GM11168 (cell line): ENCODE measurements around the gene MTRR.
"Not testable (repeated sequence)": the region's sequence is repeated elsewhere in the genome, so short reads cannot be mapped to it uniquely, and the experiment has no call there.

Experiments
- in situ Hi-C: fragments of 300-500 bp; cut with MboI; formaldehyde crosslinking; loops from one replicate; pipeline ENCODE4 v1.12.0; 2022; ENCODE audit warnings: low sequenced_read_pairs; ENCODE audit not compliant: unreplicated experiment

Gene MTRR

DNA sequence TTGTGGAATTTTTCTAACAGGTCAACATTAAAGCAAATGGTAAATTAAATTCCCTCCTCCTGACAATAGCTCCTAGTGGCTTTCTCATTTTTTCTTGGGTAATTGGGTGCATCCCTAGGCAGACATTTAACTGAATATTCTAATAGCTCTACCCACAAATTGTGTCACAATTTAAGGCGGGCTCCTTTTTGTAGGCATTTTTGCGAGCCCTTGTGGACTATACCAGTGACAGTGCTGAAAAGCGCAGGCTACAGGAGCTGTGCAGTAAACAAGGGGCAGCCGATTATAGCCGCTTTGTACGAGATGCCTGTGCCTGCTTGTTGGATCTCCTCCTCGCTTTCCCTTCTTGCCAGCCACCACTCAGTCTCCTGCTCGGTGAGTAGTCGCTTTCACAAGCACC lies 20.0 kb downstream of the MTRR start:
- in situ Hi-C loops, result no loop called here

DNA sequence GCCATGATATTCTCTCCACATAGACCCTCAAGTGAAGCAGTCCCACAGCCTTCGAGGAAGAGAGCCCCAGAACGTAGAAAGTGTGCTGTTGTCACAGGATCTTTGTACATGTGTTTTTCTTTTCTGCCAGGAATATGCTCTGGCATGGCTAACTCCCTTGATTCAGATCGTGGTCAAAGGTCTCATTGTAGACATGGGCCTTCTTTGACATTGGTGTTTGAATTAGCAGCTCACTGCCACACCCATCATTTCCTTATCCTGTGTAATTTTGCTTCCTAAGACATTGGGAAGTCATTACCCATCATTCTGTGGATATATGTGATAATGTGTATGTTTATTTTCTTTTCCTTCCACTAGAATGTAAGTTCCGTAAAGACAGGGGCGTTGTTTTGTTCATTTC lies 25.5 kb downstream of the MTRR start:
- in situ Hi-C loops, result no loop called here

DNA sequence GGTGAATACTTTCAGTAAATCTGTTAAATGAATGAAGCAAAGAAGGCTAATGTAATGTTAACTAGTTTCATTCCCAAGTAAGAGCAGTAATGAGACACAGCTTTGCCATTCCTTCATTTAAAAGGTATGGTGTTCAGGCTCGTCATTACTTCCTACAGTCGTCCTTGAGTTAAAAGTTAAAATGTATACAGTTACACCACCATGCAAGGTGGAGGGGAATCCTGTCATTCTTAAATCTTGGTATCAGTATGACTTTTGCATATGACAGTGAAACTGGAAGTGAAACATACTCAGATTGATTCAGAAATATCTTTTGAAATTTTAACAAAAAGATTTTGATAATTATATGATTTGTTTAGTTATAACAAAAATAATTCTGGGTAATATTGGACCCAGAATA lies 25.9 kb downstream of the MTRR start:
- in situ Hi-C loops, result no loop called here

DNA sequence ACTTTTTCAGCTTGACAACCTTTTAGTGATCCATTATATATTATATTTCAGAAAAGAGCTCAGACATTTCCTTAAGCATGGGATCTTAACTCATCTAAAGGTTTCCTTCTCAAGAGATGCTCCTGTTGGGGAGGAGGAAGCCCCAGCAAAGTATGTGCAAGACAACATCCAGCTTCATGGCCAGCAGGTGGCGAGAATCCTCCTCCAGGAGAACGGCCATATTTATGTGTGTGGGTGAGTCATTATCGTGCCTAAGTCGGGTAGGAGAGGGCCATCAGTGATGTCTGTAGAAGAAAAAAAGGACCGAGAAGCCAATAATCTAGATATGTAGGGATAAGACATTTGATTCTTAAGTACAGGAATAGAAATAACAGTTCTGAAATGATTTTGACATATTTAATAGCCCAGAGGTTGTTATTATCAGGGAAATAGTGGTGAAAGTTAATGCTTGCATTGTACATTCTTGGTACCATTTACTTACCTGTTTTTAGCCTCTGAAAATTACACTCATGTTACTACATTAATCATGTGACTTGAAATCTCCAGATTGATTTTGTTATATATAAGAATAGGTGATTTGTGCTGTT lies 28.2 kb downstream of the MTRR start:
- in situ Hi-C loops, result no loop called here

DNA sequence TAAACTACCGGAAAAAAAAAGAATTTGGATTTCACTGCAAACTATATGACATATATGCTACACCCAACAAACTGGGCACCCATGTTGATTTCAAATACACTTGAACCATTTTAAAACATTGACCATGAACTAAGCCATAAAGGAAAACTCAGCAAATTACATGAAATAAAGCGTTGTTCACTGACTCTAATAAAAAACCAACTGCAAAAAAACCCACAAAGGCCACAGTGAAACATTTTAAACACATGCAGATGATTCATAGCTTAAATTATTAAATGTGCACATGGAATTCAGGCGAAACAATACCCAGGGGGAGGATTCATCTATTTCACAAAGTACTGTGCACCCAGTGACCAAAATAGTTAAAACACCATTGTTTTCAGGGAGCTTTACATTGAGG lies 33.3 kb downstream of the MTRR start:
- in situ Hi-C loops, result no loop called here

DNA sequence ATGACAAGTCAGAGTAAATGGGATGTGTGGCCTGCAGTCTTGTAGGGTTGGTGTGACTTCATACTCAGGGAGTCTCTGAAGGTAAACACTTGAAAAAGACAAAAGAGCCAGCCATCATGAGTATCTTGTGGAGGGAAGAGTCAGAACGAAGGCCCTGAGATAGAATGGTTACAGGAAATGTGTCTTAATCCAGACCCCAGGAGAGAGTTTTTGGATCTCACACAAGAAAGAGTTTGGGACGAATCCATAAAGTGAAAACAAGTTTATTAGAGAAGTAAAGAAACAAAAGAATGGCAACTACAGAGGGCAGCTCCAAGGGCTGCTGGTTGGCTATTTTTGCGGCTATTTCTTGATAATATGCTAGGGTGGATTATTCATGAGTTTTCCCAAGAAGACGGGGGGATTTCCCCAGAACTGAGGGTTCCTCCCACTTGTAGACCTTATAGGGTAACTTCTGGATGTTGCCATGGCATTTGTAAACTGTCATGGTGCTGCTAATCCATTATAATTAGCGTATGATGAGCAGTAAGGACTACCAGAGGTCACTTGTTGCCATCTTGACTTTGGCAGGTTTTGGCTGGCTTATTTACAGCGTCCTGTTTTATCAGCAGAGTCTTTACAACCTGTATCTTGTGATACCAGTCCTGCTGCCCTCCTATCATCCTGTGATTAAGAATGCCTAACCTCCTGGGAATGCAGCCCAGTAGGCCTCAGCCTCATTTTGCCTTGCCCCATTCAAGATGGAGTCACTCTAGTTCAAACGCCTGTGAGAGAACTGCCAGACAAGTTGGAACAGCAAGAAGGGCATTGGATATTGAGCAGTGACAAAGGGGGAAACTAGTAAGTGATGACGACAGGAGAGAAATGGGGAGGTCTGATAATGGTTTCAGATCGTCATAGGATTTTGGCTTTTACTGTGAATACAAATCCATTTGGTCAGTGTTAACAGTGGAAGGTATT lies 34.0 kb downstream of the MTRR start:
- in situ Hi-C loops, result no loop called here

DNA sequence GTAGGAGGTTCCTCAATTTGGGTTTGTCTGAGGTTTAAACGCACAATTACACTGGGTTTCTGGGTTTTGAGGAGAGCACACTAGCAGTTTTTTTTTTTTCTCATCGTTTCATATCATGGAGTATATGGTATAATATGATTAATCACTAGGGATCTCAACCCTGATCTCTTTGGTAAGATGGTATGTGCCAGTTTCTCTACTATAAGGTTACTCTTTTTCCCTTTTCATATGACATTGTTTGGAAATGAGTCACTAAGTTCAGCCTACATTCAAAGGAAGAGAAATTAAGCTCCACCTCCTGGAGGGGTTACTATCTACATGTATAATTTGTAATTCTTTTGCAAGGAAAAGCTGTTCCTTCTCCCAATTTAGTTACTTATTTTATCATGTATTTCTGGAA lies 35.2 kb downstream of the MTRR start:
- in situ Hi-C loops, result no loop called here

DNA sequence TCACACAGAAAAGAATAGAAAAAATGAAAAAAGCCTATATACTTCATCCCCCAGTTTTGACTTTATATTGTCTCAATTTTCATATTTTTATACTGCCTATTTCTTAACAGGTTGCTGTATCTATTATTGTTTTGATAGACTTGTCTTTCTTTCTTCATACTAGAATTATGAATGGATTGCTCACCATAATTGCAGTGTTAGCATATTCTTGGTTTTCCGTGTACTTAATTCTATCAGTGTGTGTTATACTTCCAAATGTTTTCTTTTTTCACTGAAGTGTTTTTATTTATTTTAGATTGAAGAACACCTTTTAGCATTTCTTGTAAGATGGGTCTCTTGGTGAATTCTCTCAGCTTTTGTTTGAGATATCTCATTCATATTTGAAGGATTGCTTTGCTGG lies 38.7 kb downstream of the MTRR start:
- in situ Hi-C loops, result no loop called here

DNA sequence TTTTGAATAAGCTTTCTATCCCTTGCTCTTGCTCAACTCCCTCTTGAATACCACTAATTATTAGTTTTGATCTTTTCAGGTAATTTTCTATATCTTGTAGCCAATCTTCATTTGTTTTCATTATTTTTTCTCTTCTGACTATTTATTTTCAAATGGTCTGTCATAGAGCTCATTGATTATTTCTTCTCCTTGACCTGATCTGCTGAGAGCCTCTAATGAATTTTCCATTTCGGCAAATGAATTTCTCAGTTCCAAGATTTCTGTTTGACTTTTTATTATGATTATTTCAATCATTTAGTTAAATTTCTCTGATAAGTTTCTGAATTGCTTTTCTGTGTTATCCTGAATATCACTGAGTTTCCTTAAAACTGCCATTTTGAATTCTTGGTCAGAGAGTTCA lies 39.4 kb downstream of the MTRR start:
- in situ Hi-C loops, result no loop called here

DNA sequence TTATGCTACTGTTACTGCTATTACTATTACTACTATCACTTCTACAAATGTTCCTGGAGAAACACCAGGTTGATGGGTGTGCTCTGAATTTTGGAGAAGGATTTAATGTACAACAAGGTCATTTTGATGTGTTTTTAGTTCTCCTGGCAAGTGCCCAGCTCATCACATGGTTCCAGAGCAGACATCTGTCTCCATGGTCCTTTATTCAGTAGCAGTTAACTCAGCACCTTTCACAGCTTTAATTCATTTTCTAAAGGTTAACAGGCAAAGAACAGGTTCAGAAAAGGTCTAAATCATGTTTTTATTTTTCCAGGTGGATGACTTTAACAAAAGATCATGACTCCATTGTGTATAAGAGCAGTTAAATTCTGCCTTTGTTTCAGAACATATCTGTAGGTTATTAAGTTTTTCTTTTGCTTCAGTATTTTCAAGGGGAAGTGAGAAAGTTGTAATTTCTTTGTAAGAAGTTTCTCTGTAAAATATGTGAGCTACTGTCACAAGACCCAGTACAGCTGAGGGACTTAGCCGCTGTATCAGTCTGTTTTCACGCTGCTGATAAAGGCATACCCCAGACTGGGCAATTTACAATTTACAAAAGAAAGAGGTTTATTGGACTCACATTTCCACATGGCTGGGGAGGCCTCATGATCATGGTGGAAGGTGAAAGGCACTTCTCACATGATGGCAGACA lies 41.9 kb downstream of the MTRR start:
- in situ Hi-C loops, result no loop called here

DNA sequence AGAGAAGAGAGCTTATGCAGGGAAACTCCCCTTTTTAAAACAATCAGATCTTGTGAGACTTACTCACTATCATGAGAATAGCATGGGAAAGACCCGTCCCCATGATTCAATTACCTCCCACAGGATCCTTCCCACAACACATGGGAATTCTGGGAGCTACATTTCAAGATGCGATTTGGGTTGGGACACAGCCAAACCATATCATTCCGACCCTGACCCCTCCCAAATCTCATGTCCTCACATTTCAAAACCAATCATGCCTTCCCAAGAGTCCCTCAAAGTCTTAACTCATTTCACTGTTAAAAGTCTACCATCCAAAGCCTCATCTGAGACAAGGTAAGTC lies 42.5 kb downstream of the MTRR start:
- in situ Hi-C loops, result not testable (repeated sequence)

DNA sequence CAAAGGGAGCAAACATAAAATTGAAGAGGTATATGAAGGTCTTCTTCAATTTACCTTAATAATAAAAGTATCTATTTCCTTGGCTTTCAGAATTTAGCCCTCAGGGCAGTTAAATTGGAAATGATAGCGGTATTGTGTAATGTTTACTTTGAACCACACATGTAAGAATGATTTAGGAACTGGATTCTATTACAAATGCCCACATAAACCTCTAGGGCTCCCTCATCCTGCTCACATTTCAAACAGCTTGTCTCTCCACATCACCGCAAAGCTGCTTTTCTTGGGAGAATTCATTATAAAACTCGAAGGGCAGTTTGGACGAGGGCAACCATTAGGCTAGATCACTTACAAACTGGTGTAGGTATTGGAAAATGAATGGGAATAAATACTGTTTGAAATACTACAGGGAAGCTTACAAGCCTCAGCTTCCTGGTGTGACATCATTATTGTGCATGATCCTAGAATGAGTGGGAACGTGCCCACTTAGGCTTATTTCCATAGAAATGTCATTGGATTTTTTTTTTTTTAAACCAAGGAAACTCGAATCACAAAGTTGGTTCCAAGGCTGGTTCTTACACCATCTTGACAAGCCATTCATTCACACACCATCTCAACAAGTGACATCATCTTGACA lies 47.3 kb downstream of the MTRR start:
- in situ Hi-C loops, result no loop called here

DNA sequence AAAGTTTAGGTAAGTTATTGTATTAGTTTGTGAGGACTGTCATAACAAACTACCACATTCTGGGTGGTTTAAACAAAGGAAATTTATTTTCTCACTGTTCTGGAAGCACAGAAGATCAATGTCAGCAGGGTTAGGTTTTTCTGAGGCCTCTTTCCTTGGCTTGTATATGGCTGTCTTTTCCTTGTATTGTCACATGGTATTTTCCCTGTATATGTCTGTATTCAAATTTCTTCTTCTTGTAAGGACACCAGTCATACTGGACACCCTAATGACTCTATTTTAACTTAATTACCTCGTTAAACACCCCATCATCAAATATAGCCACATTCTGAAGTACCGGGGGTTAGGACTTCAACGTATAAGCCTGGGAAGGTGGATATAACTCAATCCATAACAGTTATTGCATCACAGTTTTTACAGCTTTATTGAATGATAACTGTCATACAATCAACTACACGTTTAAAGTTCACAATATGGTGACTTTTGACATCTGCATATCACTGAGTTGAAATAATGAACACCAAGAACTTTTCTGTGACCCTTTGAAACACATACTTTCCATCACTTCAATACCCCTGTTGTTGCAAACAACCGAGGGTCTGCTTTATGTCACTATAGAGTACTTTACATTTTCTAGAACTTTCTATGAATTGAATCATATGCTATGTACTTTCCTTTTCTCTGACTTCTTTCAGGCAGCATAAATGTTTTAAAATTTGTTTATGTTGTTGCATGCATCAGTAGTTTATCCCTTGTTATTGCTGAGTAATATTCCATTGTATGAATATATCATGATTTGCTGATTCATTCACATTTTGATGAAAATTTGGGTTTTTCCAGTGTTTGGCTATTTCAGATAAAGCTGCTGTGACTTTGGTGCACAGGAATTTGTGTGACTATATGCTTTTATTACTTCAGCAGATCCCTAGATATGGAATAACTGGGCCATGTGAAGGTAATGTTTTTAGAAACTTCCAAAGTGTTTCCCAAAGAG lies 48.5 kb downstream of the MTRR start:
- in situ Hi-C loops, result no loop called here

DNA sequence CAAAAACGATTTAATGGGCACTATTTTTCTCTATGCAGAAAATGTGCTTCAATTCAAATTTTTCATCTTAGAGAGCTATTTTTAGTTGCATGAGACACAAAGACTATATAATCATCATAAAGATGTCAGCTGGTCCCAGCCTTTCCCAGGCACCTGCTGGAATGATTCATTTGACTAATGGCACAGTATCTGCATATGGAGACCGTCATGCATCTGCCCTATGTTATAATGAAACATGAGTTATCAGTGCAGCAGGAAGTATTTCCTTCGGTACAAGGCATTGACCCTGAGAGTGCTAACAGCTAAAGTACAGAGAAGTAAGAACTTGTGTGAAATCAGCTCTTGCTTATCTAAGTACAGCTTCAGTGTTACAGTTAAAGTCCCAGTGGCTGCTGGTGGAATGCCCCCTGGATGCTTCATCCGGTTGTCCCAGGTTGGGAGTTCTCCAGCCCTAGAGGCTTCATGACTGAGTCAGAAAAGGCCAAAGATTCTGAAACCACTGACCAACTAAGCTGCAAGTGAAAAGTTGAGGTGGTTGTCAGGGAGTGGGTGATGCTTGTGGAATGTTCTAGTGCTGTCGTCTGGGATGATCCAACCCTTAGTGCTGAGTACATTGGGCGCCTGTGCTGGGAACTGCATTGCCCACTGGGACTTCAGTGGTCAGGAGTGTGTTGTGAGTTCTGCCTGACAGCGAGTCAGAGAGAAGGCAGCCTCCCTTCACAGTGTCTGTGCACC lies 57.2 kb downstream of the MTRR start:
- in situ Hi-C loops, result loop anchor here (25.0 kb wide), 1 partner anchor 1286 kb away; no protein-coding TSS in a partner anchor

DNA sequence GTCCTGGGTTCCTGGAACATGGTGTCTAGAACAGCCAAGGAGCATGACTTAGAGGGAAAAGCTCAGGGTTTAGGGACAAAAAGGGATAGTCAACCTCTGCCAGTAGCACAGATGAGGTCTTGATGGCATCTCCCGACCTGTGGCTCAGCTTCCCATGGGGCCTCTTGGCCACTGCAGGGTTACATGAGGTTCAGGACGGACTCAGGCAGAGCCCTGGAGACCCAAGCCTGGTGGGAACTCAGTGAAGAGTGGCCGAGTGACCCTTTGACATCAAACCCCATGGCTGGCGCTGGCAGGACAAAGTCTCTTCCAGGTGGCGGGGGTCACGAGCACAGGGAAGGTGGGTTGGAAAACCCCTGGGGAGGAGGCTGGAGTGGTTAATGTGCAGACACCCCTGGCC lies 57.8 kb downstream of the MTRR start:
- in situ Hi-C loops, result loop anchor here (25.0 kb wide), 1 partner anchor 1286 kb away; no protein-coding TSS in a partner anchor

DNA sequence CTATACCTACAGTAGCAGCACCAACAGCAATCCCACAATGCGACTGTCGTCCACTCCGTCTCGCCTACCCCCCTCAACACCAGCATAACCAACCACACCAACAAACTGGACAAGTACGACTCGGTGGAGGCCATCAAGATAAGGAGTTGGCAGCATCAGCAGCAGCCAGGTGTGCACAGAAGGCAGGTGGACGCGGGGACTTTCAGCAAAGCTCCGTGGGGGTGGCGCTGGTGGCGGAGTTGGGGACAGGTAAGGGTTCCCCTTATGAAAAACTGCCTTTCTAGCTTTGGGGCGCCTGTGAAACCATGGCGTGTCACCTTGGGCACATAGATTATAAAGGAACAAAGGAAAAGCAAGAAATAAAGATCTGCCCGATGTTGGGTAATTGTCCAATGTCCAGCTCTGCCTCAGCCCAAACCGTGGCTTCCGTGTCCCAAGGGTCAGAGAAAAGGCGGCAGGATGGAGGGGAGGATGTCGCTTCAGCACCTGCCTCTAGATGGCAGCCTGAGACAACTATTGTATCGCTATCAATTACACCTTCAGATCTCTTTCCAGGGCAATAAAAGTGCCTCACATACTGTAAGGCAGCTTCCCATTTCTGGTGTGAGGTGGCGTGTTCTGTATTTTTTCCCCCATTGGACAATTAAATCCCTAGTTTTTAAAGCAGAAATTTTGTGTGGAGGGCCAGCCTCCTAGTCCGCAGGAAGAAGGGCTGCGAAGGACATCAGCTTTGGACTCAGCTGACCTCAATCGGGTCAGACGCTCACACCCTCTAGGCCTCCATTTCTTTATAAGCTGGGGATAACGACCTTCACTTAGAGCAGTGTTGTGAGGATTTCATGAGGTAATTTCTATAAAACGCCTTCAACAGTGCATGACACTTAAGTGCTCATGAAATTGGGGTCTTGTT lies 58.8 kb downstream of the MTRR start:
- in situ Hi-C loops, result loop anchor here (25.0 kb wide), 1 partner anchor 1285 kb away; no protein-coding TSS in a partner anchor

DNA sequence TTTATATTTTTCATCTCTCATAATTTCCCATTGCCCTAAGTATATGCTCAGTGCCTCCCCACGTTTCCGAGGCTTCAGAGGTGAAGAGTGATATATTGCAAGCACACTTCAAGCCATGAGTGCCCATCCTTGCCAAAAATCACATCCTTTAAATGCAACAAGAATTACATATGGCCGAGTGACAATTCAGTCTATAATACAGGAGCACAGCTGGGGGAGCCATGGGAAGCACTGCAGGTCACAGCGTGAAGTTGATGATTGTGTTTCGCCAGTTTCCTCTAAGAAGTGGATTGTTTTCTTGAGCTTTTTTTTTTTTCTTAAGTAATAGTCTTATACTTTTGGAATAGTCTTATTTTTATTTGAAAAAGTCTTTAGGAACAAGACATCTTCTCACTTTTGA lies 61.1 kb downstream of the MTRR start:
- in situ Hi-C loops, result loop anchor here (25.0 kb wide), 1 partner anchor 1282 kb away; no protein-coding TSS in a partner anchor

DNA sequence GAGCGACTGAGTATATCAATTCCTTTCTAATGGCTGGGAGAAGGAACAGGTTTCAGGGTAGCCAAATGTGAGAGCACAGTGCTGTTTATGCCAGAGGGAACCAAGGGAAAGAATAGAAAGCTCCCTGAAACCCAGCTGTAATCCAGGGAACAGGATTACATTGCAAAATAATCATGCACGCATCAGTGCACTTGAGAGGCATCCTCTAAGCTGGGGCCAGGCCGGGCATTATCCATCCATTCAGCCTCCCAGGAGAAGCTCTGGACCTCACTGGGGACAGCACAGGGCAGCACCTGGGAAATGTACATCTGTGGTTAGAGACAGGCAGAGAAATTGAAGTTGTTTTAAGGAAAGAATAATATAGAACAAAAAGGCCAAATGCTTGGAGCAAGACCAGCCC lies 72.7 kb downstream of the MTRR start:
- in situ Hi-C loops, result loop anchor here (25.0 kb wide), 1 partner anchor 1271 kb away; no protein-coding TSS in a partner anchor
